ENCODE measurements around the gene SIVA1.

SIVA1 gene

GRCh38 chr14:104798300-104799243 is 45.6 kb downstream of the SIVA1 start:
- no peak for DNase-seq

- no peak for DNase-seq
Observed at GRCh38 chr14:104799244-104800014, 46.5 kb downstream of the SIVA1 start.

DNA sequence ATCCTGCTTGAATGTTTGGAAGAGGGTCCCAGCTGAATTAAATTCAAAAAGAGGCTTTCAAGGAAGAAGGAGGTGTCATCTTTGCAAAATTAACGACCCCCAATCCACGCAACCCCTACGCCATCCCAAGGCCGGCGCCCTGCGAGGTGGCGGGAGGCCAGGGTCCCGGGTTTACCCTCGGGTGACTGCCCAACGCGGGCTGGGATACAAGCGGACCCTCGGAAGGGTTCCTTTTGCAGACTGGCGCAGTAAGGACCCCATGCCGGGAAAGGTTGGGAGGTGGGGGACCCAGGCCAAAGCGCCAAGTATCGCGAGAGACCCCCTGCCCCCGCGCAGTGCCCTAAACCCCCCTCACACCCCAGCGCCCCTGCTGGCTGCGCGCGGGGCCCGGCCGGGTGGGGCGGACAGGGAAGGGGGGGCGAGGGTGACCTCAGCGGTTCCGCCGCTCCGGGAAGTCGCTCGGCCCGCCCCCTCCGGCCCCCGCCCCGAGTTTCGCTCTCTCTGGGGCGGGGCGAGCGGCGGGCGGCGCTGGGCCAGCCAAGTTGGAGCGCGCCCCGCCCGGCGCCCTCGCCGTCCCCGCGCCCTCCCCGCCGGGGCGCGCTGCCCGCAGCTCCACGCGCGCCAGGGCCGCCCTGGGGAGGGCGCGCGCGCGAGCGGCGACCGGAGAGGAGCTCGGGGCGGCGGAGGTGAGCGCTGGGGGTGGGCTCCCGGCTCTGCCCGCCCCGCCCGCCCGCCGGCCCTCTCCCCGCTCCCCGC is 47.2 kb downstream of the SIVA1 start:
- peak; percentile 27 to 40 for DNase-seq

DNA sequence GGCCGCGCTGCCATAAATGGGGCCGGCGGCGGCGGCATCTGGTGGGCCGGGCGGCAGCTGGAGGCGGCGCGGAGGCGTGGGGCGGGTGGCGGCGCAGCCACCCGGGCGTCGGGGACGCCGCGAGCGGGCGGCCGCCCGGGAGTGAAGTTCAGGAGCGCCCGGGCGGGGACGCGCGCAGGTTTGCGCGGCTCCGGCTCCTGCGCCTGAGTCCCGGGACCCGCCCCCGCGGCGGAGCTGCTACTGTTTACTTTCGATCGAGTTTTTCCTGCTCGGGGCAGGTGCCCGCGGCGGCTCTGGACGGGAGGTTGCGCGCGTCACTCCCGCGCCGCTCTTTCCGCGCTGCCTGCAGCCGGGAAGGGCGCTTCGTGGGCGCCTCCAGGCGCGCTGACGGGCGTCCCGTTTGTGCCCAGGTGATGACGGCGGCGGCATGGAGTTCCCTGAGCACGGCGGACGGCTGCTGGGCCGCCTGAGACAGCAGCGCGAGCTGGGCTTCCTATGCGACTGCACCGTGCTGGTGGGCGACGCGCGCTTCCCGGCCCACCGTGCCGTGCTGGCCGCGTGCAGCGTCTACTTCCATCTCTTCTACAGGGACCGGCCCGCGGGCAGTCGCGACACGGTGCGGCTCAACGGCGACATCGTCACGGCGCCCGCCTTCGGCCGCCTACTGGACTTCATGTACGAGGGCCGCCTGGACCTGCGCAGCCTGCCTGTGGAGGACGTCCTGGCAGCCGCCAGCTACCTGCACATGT is 48.0 kb downstream of the SIVA1 start, which contains the start of gene ZBTB42:
ZBTB42 (plus strand) TSS at position 331 of the 749 bp plus-strand sequence; CDS start at position 428, 97 bp downstream.
- DNase-seq: peak; percentile 30 to 39

DNA sequence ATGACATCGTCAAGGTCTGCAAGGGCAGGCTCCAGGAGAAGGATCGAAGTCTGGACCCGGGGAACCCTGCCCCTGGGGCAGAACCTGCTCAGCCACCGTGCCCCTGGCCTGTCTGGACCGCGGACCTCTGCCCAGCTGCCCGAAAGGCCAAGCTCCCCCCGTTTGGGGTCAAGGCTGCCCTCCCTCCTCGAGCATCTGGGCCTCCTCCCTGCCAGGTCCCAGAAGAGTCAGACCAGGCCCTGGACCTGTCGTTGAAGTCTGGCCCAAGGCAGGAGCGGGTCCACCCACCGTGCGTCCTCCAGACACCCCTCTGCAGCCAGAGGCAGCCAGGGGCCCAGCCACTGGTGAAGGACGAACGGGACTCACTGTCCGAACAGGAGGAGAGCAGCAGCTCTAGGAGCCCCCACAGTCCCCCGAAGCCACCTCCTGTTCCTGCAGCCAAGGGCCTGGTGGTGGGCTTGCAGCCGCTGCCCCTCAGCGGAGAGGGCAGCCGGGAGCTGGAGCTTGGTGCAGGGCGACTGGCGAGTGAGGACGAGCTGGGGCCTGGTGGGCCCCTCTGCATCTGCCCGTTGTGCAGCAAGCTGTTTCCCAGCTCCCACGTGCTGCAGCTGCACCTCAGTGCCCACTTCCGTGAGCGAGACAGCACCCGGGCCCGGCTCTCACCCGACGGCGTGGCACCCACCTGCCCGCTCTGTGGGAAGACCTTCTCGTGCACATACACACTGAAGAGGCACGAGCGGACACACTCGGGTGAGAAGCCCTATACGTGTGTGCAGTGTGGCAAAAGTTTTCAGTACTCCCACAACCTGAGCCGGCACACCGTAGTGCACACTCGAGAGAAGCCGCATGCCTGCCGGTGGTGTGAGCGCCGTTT is 48.8 kb downstream of the SIVA1 start:
- no peak for DNase-seq

DNA sequence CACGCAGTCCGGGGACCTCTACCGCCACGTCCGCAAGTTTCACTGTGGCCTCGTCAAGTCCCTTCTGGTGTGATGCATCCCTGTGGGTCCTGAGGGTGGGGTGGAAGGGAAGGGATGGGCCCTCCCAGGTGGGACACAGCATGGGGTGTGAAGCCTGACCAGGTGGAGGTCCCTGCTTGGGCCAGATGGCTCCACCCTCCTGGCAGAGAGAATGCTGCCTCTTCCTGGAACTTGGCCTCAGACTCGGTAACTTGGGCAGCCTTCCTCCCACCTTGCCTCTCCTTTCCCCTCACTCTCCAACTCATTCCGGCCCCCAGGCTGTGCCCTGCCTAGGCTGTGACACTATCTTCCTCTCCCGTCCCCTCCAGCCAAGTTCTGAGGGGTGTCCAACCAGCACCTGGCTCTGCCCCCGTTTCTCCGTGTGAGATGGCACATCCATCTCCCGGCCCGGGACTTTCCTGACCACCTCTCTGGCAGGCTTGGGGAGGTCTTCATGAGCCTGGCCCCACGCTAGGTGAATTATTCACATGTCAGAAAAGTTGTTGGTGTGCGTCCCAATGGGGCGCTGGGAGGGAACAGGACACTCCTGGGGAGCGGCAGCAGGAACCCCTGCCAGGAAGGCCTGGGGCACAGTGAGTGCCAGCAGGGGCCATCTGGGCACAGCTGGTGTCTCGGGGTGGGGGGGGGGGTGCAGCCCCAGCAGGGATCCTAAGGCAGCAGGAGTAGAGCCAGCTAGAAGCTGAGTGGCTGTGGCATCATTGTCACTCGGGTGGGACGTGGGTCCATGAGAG is 49.6 kb downstream of the SIVA1 start:
- DNase-seq: no peak

- DNase-seq: no peak
Observed at GRCh38 chr14:104803280-104803911, 50.4 kb downstream of the SIVA1 start.

GRCh38 chr14:104803912-104804410 is 51.0 kb downstream of the SIVA1 start:
- DNase-seq: no peak

- DNase-seq: no peak
Observed at GRCh38 chr14:104804481-104805325, 51.8 kb downstream of the SIVA1 start.

DNA sequence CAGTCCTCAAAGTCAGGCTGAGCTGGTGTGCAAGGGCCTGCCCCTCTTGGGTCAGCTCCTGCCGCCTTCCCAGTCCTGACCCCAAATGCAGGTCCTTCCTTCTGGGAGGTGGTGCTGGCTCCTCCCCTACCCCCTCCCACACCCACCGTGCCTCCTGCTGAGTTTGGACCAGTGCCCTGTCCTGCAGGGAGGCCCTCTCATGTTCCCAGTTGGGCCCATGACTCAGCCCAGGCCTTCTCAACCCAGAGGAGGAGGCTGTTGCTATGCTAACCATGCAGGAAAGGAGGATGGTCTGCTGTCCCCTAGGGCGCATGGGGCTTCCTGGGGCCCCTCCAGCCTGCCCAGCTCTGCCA is 52.4 kb downstream of the SIVA1 start:
- DNase-seq: peak in 1 of 2 experiments; percentile 27

GRCh38 chr14:104805941-104806624 is 53.1 kb downstream of the SIVA1 start:
- DNase-seq: no peak

GRCh38 chr14:104806625-104807465 is 53.9 kb downstream of the SIVA1 start:
- DNase-seq: peak; percentile 19 to 55

- no peak for DNase-seq
Observed at GRCh38 chr14:104808456-104808855, 55.5 kb downstream of the SIVA1 start.
